COR-L47 (cell line): ENCODE results near the gene UTP20.
A peak's percentile ranks its signal among the peaks of the same experiment; 100 is the strongest.

ENCODE experiments used
- DNase-seq: peaks from one replicate; lab custom pipeline; 2025; lab: John Stamatoyannopoulos, UW

UTP20 gene

GRCh38 chr12:101280006-101280505 lies at the start of gene UTP20:
TSS of gene UTP20 (plus strand) at chr12:101280105. CDS start at chr12:101280283, 178 bp downstream.
- peak; percentile 88 for DNase-seq

GRCh38 chr12:101230547-101230946 lies 49.4 kb upstream of the UTP20 start:
- no peak for DNase-seq

DNA sequence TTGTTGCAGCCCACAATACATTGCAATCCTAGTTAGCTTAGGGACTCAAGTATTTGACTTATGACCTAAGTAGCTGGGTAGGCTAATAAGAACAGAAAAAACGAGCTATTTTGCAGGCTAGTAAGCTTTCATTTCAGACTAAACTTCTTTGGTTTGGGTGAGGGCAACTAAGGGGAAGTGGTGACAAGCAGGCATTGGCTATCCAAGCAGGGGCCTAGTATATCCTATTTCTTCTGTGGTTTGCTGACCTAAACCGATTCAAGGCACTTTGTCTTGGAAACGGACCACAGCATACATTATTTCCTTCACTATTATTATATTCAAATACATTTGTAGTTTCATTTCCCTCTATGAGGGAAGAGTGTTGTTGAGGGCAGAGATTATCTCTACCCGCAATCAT lies 48.3 kb upstream of the UTP20 start:
- DNase-seq, result no peak

DNA sequence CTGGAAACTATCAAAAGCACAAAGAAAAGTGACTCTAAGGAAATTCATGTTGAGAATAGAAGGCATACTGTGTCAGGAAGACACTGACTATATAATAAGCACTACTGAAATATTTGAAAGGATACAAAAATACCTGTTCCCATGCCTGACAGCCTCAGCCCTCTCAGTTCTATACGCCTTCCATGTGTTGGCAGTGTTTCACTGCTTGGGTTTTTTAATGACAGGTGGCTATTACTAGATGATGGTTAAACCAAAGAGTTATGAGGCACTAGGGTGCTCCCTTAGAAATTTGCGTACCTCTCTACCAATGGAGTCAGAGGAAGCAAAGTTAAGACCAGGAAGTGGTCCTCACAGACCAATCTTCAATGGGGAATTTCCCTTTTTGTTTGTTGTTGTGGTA lies 44.2 kb upstream of the UTP20 start:
- DNase-seq, result no peak

DNA sequence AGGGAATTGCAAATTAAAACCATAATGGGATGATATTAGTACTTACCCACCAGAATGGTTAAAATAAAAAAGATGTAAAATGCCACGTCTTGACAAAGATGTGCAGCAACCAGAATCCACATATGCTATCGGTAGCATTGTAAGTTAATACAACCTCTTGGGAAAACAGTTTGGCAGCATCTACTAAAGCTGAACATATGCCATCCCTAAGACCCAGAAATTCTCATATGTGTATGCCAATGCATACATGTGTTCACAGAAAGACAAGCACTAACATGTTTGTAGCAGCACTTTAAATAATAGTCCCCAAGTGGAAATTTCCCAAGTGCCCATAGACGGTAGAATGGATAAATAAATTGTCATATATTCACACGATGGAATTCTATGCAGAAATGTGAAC lies 41.6 kb upstream of the UTP20 start:
- DNase-seq, result no peak

DNA sequence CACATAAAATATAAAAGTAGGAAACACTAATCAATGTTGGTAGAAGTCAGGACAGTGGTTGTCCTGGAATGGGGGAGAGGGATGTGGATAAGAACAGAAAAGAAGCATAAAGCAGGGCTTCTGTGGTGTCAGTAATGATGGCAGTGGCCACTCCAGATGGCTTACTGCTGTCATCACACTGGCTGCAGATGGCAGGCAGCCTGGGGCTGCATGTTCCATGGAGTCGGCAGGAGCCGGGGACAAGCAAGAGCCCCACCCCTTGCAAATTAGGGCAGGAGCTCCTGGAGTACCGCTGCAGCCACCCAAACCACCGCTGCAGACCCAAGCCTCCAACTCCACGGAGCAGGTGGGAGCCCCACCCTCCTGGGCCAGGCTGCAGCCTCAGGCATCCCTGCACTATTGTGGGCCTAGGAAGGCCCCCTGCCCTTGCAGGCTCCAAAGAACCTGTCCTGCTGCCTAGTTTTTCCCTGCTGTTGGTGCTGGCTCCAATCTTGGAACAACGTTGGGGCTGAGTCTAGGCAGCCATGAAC lies 41.0 kb upstream of the UTP20 start:
- DNase-seq, result no peak

GRCh38 chr12:101243074-101243473 lies 36.8 kb upstream of the UTP20 start:
- DNase-seq, result no peak

DNA sequence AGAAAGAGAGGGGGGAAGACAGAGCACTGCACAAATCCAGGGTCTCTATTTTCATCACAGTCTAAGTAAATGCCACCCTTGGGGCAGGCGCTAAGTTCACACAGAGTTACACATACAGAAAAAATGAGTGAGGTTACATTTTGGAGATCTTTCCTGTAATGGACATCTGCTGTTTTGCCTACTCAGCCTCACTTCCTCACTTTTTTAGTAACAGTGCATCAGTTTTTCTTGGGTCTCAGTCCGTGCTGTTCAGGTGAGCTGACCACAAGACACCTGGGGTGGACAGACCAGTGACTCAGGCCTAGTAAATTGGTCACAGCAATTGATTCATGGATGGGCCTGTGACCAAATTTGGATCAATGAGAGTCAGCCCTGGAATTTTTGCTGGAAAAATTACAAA lies 36.3 kb upstream of the UTP20 start:
- no peak for DNase-seq

DNA sequence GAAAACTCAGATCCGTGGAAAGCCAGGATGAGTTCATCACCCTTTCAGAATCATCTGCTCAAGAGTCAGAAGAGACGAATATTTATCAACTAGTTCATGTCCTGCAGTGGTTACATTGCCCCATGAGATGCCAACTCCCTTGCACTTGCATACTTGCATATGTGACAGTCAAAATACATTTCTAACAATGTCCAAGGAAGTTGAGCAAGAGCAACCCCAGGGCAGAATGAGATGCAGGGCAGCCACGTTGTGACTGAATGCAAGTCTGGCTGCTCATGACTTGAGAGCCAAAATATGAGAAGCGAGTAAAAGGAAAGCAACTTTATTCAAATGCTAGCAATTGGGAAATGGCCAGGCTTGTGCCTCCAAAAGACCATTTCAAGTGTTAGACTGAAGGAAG lies 23.6 kb upstream of the UTP20 start:
- no peak for DNase-seq

- no peak for DNase-seq
Observed at GRCh38 chr12:101257357-101257756, 22.5 kb upstream of the UTP20 start.

GRCh38 chr12:101267111-101267510 lies 12.8 kb upstream of the UTP20 start:
- DNase-seq, result no peak

DNA sequence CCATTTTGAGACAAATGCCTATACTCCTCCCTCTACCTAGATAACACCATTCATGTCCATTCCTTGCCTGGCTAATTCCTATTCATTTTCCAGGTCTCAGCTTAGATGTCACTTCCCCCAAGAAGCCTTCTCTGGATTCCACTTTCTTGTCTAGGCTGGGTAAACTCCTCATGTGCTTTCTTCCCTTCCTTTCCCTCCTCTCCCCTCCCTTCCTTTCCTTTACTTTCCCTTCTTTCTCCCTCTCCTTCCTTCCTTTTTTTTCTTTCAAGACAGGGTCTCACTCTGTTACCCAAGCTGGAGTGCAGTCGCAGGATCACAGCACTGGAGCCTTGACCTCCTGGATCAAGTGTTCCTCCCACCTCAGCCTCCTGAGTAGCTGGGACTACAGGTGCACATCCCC lies 3.5 kb upstream of the UTP20 start:
- no peak for DNase-seq

- DNase-seq, result no peak
Observed at GRCh38 chr12:101277443-101277842, 2.5 kb upstream of the UTP20 start.

GRCh38 chr12:101287357-101287756 lies 7.5 kb downstream of the UTP20 start:
- no peak for DNase-seq

- DNase-seq, result no peak
Observed at GRCh38 chr12:101297661-101298060, 17.8 kb downstream of the UTP20 start.

- no peak for DNase-seq
Observed at GRCh38 chr12:101298426-101298825, 18.5 kb downstream of the UTP20 start.

DNA sequence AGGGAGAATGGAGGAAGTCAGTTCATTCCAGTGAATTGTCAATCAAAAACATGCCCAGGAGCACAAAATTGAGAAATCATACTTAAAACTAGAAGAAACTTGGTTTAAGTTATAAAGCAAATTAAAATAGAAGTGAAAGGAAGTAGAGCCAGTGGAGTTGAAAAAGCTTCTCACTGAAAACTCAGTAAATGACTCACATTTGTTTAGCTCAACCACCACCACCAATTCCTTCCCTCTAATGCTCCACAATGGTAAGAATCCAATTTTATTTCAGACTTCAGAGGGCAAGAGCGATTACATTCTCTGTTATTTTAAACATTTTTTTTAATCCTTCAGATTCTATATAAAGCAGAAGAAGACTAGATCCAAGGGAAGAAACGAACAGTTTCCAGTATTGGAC lies 19.4 kb downstream of the UTP20 start:
- no peak for DNase-seq

GRCh38 chr12:101299931-101300330 lies 20.0 kb downstream of the UTP20 start:
- no peak for DNase-seq

DNA sequence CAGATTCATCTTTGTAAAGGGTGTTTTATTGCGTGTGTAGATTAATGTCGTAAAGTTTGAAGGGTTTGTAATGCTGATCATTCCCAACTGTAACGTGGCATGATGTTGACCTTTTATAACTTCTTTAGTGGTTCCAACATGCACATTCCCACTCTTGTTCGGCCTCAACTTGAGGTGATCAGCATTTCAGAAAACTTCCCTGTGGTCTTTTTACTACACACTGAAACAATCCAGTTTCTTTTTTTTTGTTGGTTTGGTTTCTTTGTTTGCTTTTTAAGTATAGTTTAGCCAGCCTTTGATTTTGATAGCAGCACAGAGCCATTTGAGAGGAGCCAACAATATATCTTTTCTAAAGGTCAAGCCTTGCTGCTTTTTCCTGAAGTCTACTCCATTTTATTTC lies 22.8 kb downstream of the UTP20 start:
- no peak for DNase-seq

DNA sequence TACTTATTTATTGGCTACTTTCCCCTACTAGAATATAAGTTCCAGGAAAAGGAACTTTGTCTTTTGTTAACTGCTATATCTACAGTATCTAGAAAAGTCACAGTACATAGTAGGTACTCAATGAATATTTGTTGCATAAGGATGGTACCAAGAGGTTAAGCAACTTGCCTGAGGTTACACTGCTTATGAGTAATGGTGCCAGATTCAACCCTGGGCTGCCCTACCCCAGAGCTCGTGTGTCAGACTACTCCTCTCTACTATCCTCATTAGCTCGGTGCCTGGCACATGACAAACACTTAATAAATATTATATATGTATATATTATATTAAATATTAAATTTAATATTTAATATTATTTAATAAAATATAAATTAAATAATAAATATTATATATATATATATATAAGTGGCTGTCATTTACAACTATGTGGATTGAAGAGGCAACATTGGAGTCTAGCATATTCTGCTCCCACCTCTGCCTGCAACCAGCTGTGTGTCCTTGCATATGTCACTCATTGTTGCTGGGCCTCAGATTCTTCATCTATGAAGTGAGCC lies 25.4 kb downstream of the UTP20 start:
- DNase-seq, result no peak

DNA sequence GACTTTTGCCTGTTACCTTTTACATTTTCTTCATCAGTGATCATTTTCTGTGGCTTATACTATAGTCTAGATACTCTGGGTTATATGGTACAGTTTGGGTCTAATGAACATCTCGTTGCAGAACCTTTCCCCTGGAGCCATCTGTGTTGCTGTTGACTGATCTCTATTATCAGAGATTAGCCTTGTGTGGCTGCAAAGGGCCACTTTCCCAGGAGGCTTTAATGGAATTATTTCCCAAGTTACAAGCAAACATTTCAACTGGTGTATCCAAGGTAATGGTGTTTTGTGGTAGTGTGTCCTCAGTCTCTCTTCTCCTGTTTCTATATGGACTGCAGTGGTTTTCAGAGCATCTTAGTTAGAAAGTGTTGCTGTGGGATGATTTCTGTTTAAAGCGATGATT lies 25.9 kb downstream of the UTP20 start:
- no peak for DNase-seq

- DNase-seq, result no peak
Observed at GRCh38 chr12:101322480-101322879, 42.6 kb downstream of the UTP20 start.

GRCh38 chr12:101323255-101323654 lies 43.4 kb downstream of the UTP20 start:
- DNase-seq, result no peak

DNA sequence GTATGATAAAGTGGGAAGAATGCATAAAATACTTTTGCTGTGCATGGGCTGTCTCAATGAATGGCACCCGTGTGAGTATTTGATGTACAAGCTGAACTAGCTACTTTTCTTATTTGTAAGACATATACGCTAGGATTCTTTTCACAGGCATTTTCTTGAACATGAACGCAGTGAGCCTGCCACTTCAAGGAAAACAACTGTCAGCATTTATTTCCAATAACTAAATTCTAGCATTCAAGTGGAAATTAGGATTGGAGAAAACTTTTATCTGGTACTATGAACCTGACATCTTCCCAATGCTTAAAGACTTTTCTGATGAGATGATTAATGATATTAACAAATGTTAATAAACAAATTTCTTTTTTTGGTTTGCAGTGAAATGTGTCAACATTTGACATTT lies 45.7 kb downstream of the UTP20 start:
- no peak for DNase-seq
